ENCODE results near the gene MYO7B. TPM values are rescaled to one million over a fixed set of nuclear protein-coding genes. Genes with fewer than 3 reads are reported as not detected.

The MYO7B gene
- 10 to 100 TPM; 17.7 to 24.7 (median 19.4) TPM for polyA plus RNA-seq (ENCODE audit: insufficient read length in 4 of 4)

- DNase-seq (ENCODE audit: low read depth in 4 of 4, low spot score in 3 of 4): peak in 2 of 4 donors; percentile 33 to 55
These were observed at the start of gene MYO7B for GRCh38 chr2:127535422-127535901. Gene MYO7B, plus strand, starts transcription at chr2:127535683. Its CDS starts 24,040 bp downstream, at chr2:127559723.

- no peak for DNase-seq (ENCODE audit: low read depth in 4 of 4, low spot score in 3 of 4)
These were observed 49.8 kb upstream of the MYO7B start for GRCh38 chr2:127485694-127486071.

DNA sequence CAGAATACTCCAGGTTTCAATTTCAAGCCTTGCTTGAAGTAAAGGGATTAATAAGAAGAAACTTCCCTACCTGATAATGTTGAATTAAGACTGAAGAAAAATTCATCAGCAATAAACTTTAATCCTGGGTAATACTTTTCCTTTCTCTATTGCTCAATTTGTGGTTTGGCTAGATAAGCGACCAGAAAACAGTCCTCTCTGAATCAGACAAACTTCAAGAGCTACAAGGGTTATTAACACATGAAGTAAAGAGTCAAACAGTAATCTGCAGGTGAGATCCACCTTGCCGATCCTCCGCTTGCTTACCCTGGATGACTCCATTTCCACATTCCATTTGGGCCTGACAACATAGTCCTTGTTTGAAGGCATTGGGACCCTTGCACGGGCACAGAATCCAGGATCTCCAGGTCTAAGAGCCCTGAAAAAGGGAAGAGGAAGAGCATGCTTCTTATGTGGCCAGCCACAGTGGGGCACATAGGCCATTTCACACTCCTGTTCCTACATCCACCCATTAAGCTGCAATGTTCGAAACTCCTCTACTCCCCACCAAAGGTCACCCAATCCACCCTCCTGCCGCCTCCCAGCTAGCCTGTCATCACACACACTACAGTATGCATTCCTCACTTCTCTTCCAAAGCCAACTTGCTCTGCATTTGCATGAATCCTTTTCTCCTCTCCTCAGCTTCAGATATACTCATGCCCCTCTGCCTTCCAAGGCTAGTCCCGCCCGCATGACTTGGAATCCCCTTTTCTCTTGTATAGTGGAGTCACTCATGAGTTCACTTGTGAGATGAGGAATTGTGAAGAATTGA is 49.0 kb upstream of the MYO7B start:
- no peak for DNase-seq (ENCODE audit: low read depth in 4 of 4, low spot score in 3 of 4)

DNA sequence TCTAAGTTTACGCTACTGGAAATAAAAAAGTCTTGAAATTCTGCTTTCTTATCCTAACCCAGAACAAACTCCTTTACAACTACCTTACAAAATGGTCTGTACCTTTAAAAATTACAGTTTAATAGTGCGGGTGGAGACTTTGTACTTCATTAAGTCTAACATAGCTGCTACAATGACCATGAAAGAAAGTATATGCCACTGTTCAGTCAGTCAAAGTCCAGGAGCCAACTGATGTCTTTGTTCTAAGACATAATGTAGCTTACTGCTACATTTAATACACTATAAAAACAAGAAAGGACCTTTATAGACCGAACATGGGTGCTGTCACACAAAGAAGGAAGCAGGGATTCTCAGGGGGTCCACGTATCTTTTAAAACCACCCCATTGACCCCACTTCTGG is 45.2 kb upstream of the MYO7B start:
- no peak for DNase-seq (ENCODE audit: low read depth in 4 of 4, low spot score in 3 of 4)

DNA sequence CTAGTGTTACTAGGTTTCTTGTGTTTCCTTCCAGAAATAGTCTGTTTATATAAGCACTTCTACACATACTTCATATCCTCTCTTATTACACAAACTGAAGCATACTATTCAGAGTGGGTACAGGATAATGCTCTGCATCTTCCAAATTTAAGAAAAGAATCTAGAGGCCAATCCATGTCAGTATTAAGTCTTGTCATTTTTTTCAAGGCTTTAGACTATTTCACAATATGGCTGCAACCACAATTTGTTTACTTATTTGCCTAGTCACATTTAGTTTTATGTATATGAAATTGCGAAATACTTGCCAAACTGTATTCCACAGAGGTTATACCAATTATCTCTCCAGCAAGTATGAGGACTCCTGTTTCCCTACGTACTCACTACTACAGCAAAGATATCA is 37.1 kb upstream of the MYO7B start:
- DNase-seq (ENCODE audit: low read depth in 4 of 4, low spot score in 3 of 4): no peak

DNA sequence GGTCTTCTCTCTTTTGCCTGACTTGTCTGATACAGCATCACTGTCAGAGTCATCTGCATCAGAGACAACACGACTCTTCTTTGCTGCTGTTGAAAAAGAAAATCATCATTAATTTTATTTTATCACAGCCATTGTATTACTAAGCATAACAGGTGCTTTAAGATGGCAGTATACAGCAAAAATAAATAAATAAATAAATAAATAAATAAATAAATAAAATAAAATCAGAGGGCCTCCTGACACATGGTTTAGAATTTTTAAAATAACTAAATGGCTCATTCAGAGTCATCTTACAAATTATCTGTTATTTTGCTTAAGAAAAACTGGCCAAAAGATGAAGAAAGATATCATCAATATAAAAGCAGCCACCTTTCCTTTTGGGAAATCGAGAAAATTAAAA is 32.0 kb upstream of the MYO7B start:
- no peak for DNase-seq (ENCODE audit: low read depth in 4 of 4, low spot score in 3 of 4)

GRCh38 chr2:127504552-127505430 is 30.7 kb upstream of the MYO7B start:
- DNase-seq (ENCODE audit: low read depth in 4 of 4, low spot score in 3 of 4): no peak

DNA sequence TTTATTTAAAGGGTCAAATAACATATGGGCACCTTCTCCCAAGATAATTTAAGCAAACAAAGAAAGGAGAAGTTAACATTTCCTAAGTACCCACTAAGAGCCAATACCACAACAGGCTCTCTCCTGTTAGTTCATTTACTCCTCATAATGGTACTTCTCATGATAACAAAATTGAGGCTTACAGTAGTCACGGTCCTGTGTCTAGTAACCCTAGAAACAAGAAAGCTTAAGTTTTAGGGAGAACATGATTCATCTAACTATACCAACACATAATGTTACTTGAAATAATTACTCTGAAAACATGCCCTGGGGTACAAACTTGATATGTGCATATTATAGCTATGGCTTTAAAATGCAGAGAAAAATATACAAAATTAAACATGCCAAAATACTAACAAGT is 29.0 kb upstream of the MYO7B start:
- no peak for DNase-seq (ENCODE audit: low read depth in 4 of 4, low spot score in 3 of 4)

DNA sequence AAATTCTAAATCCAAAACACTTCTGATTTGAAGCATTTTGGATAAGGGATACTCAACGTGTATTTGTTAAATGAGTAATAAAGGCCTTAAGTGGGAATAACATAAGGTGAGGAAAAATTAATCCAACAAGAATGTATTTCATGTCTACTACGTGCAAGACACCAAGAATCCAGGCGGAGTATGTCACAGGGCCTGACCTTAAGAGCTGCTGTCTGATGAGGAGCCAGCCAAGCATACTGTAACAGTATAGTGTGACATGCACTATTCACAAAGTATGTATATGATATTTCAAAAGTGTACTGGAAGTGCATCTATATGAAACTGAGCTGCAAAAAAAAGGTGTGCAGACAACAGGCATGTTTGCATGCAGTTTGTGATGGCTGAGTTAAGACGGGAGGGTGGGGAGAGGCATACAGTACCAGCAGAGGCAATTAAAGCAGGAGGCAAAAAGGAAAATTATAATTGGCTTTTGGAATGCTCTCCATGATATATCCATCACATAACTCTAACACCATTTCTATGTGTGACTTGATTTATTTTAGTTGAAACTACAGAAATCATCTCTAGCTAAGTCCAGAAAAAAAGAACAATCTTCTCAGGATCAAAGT is 27.4 kb upstream of the MYO7B start:
- no peak for DNase-seq (ENCODE audit: low read depth in 4 of 4, low spot score in 3 of 4)

DNA sequence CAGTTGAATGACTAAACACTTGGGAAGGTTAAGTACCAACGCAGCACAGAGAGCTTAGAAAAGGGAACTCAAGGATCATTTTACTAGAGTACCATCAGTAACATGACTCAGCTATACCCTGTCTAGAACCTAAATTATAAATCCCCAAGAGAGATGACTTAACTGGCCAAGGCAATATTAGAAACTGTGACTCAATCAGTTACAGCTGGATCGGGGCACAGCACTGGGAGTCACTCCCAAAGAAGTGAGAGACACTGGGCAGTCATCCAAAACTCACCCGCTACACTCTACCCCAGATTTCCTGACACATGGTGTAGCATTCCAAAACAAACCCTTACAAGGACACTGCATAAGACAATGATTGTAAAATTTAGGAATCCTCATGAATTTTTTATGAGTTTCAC is 26.9 kb upstream of the MYO7B start:
- no peak for DNase-seq (ENCODE audit: low read depth in 4 of 4, low spot score in 3 of 4)

DNA sequence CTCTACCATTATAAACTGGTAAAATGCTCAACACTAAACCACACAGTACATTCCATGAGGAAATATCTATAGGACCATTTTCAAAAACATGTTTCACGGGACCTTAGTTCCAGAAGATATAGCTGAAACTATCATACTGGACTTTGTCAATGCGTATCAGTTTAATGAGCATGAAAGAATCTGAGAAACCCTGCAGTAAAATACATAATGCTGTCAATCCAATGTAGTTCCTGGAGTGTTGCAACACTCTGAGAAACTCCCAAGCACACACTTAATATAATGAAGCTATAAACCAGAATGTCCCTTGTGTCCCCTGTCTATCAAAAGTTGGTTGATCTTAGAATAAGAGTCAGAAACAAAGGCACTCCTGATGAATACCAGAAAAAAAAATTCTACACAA is 25.4 kb upstream of the MYO7B start:
- no peak for DNase-seq (ENCODE audit: low read depth in 4 of 4, low spot score in 3 of 4)

DNA sequence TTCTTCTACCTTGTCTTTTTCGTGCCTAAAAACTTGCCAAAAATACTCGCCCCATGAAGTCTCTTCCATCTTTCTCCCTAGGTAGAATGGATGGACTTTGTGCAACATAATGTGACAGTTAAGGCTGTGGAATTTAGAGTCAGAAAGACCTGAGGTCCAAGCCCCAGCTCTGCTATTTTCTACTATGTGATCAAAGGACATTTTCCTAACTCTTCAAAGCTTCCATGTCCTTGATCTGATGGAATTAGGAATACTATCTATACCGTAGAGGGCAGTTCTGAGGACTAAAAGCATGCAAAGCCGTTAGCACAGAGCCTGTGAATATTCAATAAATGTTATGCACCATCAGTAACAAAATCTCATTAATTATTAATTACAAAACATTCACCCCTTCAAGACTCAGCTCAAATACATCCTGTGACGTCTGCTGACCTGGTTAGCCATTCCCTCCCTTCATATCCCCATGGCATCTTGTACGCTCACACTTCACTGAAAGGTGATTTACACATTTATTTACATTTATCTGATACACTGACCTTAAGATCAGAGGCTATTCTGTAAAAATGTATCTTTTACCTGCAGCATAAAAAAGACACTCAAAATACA is 24.3 kb upstream of the MYO7B start:
- no peak for DNase-seq (ENCODE audit: low read depth in 4 of 4, low spot score in 3 of 4)

DNA sequence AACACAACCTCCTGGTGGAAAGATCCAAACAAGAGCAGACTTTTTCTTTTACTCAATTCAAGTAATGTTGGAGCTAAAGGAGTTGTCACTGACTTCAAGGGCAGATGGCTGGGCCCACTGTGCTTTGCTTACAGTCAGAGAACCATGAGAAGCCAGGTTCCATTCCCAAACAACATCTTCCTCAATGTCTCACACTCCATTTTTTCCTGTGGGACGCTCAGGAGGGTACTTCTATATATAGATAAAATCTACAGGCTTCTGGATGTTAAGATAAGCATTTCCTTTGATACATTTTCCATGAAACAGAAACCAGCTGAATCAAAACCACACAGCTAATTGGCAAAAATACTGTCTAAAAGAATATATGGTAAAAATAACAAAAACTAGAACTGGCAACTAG is 23.6 kb upstream of the MYO7B start:
- no peak for DNase-seq (ENCODE audit: low read depth in 4 of 4, low spot score in 3 of 4)

DNA sequence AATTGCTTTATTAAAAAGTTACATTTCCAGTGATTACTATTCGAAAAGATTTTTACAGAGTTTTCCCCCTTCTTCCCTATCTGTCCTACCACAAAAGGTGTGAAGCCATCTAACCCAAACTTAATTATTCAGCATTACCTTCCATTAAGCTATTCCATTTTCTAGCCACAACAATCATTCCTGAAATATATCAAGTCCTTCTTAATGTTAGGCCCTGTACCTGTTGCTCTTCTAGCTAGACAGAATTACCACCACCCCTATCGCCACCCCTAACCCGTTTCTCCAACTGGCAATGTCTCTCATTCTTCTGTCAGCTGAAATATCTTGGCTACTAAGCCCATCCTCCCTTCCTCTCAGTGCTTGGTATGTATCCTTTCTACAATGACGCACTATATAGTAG is 23.1 kb upstream of the MYO7B start:
- no peak for DNase-seq (ENCODE audit: low read depth in 4 of 4, low spot score in 3 of 4)

DNA sequence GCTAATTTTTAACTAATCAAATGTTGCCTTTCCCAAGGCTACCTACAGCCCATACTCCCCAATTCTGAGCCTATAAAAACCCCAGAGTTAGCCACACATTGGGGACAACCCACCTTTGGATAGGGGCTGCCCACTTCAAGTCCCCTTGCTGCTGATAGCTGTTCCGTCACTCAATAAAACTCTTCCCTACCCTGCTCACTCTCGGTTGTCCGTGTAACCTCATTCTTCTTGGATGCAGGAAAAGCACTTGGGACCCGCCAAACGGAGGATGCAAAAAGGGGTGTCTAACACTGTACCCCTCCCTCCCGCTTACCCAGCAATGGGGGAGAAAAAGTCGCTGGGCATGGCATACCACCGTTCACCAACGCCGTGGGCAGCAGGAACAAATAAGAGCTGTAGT is 21.4 kb upstream of the MYO7B start:
- DNase-seq (ENCODE audit: low read depth in 4 of 4, low spot score in 3 of 4): no peak

DNA sequence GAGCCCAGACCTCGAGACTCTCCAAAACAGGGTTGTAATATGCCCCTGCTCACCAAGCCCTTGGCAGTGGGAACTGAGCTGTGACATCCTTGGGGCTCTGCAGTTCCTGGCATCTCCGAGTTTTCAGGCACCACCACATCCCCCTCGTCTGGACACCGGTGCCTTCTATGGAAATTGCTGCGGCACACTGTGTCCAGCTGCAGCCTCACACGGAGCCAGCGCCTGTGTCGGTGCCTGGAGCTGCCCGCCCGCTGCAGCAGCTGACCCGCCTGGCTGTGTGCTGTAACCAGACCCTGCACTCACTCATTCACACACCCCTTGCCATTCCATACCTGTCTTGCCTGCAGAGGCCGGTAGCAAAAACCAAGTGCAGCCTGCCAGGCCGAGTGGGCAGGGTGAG is 21.0 kb upstream of the MYO7B start:
- no peak for DNase-seq (ENCODE audit: low read depth in 4 of 4, low spot score in 3 of 4)

DNA sequence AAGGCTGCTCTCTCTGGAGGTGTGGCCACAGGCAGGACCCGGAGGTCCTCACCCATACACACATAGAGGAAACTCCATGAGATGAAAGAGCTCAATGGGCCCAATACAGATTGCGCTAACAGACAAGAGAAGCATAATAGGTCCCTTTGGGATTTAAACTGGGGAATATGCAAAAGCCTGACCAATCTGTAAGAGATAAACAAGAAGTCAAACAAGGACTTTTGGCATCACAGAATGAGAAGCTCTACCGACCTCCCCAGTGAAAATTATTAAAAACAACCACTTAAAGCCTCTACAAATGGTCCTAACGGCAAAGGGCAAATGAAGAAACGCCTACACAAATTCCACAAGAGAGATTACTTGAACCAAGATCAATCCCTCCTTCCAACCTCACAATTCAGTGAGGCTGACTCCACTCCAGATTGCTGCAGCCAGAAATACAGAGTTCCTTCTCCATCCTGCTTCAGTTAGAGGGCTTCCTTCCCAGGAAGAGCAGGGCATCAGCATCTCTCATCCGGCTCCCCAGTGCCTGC is 20.0 kb upstream of the MYO7B start:
- DNase-seq (ENCODE audit: low read depth in 4 of 4, low spot score in 3 of 4): no peak

GRCh38 chr2:127516041-127516762 is 19.3 kb upstream of the MYO7B start:
- DNase-seq (ENCODE audit: low read depth in 4 of 4, low spot score in 3 of 4): no peak

- DNase-seq (ENCODE audit: low read depth in 4 of 4, low spot score in 3 of 4): no peak
These were observed 18.0 kb upstream of the MYO7B start for GRCh38 chr2:127517465-127517864.

DNA sequence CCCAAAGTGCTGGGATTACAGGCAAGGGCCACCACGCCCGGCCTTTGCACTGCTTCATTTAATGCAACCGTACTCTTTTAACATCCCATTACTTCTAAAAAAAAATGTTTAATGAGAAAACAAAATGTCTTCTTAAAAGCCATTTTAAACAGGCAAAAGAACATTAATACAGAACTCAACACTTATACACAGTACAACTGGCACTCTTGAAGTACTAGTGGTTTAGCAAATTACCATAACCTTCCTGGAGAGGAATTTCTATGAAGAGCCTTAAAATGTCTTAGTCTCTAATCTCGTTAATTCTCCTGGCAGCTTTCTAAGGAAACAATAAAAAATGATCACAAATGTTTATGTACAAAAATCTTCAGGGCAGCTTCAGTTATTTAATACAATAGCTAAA is 15.1 kb upstream of the MYO7B start:
- DNase-seq (ENCODE audit: low read depth in 4 of 4, low spot score in 3 of 4): no peak

Data from right renal pelvis (tissue), 4 donors.